ENCODE data around the gene ADAMTS12.
"Not testable (repeated sequence)": the region's sequence is repeated elsewhere in the genome, so short reads cannot be mapped to it uniquely, and the experiment has no call there.

ADAMTS12 gene, protein sequence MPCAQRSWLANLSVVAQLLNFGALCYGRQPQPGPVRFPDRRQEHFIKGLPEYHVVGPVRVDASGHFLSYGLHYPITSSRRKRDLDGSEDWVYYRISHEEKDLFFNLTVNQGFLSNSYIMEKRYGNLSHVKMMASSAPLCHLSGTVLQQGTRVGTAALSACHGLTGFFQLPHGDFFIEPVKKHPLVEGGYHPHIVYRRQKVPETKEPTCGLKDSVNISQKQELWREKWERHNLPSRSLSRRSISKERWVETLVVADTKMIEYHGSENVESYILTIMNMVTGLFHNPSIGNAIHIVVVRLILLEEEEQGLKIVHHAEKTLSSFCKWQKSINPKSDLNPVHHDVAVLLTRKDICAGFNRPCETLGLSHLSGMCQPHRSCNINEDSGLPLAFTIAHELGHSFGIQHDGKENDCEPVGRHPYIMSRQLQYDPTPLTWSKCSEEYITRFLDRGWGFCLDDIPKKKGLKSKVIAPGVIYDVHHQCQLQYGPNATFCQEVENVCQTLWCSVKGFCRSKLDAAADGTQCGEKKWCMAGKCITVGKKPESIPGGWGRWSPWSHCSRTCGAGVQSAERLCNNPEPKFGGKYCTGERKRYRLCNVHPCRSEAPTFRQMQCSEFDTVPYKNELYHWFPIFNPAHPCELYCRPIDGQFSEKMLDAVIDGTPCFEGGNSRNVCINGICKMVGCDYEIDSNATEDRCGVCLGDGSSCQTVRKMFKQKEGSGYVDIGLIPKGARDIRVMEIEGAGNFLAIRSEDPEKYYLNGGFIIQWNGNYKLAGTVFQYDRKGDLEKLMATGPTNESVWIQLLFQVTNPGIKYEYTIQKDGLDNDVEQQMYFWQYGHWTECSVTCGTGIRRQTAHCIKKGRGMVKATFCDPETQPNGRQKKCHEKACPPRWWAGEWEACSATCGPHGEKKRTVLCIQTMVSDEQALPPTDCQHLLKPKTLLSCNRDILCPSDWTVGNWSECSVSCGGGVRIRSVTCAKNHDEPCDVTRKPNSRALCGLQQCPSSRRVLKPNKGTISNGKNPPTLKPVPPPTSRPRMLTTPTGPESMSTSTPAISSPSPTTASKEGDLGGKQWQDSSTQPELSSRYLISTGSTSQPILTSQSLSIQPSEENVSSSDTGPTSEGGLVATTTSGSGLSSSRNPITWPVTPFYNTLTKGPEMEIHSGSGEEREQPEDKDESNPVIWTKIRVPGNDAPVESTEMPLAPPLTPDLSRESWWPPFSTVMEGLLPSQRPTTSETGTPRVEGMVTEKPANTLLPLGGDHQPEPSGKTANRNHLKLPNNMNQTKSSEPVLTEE (N-terminal part only)

DNA sequence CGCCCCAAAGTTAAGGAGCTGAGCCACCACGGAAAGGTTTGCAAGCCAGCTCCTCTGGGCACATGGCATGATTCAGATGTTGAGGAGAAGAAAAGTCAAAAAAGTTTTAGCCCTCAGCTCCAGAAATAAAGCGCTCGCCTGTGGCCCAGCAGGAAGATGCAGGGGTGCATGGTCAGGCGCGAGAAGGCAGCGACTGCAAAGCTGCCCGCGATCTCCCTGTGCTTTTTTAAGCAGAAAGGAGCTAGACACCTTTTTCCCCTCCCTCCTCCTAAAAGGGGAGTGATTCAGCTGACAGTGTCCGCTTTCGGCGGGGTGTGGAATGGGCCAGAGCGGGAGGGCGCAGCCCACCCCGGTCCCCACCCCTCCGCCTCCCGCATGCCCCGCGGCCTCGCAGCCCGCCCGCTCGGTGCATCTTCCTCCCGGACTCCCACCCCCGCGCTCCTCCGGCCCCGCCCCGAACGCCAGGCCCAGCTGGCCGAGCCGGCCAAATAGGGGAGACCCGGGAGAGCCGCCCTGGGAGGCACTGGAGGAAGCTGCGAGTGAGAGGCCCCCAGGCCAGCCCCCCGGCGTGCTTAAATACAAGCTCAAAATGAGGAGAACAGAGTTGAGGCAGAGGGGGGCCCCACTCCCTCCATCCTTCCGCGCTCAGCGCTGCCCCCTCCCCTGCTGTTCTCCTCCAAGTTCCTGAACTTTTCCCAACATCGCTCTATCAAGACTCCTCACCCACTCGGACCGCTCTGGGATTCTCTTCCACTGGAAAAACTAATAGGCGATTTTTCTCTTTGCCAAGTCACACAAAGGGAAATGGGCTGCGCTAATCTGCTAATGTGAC is at the start of gene ADAMTS12:
TSS of gene ADAMTS12 (minus strand) at position 203 of the 832 bp plus-strand sequence. CDS start at position 69, 134 bp downstream.
- peak; percentile 36 for DNase-seq (ENCODE audit: low read depth)

DNA sequence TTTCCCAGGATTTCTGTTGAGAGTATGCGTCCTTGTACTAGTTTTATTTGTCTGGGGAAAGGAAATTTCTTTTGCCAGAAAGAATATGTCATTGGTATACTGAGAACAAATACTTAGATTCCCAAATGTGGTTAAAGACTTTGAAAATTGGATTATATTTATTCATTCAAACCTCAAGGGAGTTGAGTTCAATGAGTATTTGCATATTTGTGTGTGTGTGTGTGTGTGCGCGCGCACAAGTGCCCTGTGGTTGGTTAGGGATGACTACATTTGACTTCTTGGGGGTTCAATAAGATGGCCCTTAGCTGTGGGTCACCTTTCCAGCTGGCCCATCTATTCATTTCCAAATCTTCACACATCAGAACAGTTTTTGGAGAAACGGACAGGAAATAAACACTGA is 49.3 kb upstream of the ADAMTS12 start:
- no peak for DNase-seq (ENCODE audit: low read depth)

DNA sequence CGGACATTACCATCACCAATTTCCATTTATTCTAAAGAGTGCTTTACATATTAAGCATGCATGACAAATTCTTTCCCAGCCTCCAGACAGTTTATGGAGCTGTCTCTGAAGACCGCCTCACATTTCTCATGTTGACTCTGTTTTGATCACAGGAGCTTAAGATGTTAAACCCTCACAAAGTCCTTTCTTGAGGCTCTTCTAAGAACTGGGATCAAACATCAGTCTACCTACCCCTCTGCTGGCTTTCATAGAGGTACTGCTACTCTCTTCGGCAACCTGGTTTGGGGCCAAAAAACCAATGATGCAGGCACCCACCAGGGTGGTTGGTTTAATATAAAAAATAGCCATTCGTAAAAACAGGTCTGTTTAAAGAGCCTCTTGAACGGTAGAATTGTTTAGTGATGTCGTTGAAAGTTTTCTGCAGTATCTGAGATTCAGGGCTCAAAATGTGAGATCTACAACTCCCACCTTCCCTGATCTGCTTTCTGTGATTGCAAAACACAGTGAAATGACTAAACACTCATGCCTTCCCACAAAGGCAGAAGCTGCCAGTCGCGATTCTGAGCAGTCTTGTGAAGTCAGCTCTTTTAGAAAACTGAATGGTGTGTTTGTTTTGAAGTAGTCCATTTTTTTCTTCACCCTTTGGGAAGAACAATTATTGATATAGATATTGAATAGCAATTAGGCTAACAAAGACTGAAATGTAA is 47.9 kb upstream of the ADAMTS12 start:
- DNase-seq (ENCODE audit: low read depth), result peak; percentile 34

DNA sequence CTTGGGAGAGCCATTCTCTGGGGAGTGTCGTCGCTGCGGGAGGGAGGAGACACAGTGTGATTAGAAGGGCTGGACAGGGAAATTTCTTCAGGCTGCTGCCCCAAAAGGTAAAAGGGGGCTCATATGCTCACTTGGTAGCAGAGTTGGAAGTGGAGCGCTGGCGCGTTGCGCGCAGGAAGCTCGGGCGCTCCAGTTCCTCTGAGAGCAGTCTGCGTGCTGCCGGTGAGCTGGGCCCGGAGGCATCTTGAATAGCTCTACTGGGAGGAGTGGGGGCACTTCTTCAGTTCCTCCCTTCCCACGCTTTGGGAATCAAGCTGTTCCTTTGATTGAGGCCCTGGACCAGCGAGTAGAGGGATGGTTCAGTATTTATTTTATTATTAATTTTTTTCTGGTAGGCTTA is 47.1 kb upstream of the ADAMTS12 start:
- no peak for DNase-seq (ENCODE audit: low read depth)

DNA sequence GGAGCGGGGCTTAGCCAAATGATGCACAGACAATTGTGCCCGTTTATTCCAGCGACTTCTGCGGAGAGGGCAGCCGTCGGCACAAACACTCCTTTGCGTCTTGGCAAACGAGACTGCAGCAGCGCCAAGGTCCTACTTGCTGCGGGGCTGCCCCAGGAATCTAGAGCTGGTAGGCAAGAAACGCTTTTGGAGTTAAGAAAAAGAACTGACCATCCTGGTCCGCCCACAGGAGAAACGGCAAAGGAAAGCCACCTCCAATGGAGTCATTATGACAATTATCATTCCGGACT is 46.7 kb upstream of the ADAMTS12 start:
- DNase-seq (ENCODE audit: low read depth), result no peak

DNA sequence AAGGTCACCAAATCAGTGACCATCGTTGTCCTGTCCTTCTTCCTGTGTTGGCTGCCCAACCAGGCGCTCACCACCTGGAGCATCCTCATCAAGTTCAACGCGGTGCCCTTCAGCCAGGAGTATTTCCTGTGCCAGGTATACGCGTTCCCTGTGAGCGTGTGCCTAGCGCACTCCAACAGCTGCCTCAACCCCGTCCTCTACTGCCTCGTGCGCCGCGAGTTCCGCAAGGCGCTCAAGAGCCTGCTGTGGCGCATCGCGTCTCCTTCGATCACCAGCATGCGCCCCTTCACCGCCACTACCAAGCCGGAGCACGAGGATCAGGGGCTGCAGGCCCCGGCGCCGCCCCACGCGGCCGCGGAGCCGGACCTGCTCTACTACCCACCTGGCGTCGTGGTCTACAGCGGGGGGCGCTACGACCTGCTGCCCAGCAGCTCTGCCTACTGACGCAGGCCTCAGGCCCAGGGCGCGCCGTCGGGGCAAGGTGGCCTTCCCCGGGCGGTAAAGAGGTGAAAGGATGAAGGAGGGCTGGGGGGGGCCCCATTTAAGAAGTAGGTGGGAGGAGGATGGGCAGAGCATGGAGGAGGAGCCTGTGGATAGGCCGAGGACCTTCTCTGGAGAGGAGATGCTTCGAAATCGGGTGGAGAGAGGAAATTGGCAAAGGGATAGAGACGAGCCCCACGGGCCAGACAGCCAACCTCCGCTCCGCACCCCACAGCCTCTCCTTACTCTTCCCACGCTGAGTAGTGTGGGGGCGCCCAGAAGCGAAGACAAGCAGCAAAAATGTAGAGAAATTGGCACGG is 46.1 kb upstream of the ADAMTS12 start:
- DNase-seq (ENCODE audit: low read depth), result no peak

DNA sequence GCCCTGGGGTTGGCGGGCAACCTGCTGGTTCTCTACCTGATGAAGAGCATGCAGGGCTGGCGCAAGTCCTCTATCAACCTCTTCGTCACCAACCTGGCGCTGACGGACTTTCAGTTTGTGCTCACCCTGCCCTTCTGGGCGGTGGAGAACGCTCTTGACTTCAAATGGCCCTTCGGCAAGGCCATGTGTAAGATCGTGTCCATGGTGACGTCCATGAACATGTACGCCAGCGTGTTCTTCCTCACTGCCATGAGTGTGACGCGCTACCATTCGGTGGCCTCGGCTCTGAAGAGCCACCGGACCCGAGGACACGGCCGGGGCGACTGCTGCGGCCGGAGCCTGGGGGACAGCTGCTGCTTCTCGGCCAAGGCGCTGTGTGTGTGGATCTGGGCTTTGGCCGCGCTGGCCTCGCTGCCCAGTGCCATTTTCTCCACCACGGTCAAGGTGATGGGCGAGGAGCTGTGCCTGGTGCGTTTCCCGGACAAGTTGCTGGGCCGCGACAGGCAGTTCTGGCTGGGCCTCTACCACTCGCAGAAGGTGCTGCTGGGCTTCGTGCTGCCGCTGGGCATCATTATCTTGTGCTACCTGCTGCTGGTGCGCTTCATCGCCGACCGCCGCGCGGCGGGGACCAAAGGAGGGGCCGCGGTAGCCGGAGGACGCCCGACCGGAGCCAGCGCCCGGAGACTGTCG is 45.4 kb upstream of the ADAMTS12 start:
- DNase-seq (ENCODE audit: low read depth), result no peak

DNA sequence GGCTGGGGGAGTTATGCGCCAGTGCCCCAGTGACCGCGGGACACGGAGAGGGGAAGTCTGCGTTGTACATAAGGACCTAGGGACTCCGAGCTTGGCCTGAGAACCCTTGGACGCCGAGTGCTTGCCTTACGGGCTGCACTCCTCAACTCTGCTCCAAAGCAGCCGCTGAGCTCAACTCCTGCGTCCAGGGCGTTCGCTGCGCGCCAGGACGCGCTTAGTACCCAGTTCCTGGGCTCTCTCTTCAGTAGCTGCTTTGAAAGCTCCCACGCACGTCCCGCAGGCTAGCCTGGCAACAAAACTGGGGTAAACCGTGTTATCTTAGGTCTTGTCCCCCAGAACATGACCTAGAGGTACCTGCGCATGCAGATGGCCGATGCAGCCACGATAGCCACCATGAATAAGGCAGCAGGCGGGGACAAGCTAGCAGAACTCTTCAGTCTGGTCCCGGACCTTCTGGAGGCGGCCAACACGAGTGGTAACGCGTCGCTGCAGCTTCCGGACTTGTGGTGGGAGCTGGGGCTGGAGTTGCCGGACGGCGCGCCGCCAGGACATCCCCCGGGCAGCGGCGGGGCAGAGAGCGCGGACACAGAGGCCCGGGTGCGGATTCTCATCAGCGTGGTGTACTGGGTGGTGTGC is 44.7 kb upstream of the ADAMTS12 start, which contains the start of gene RXFP3:
TSS of gene RXFP3 (plus strand) at position 6 of the 636 bp plus-strand sequence. CDS start at position 361, 355 bp downstream.
- no peak for DNase-seq (ENCODE audit: low read depth)

DNA sequence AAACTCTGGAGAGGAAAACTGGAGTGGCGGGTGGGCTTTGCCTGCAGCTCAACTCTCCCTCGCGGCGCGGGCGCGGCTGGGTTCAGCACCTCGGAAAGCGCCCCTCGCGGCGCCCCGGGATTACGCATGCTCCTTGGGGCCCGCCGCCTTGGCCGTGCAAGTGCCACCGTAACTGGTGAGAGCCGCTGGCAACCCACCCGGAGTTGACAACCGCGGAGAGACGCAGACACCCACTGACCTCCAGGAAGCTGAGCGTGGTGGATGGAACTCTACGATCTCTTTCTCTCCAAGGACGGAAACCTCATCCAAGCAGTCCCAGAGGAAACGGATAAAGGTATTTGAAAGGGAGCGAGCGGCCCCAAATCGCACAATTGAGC is 44.2 kb upstream of the ADAMTS12 start:
- DNase-seq (ENCODE audit: low read depth), result no peak

DNA sequence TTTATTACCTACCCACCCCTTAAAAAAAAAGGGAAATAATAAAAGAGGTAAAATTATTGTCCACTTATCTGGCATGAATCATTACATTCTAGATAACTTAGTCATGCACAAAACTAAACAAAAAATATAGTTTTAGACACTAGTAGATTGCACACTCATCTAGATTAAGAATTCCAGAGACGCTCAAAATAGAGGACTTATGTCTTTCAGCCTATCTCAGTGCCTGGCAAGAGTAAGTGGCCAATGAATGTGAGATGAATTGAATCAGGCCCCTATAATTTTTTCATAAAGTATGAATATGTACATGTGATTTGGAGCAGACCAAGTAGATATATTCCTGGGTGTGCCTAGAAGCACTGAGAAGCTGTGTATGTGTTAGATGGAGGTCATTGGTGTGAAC is 42.4 kb upstream of the ADAMTS12 start:
- DNase-seq (ENCODE audit: low read depth), result peak; percentile 43

DNA sequence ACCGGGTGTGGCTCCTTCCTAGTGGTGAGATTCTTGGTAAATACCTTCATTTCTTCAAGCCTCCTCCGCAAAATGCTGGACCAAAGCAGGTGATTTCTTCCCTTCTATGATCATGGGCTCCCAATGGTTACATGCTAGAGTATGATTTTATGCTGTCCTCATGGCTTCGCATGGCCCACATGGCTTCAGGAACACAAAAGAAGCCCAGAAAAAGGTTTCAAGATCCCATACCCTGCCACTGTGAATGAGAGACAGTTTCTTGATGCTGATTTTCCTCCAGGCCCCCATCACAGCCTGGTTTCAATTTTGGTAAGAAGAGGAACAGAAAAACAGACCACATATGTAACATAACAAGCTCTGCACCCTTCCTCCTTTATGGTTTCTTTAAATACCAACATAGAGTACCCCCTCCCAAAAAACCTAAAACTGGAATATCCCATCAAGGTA is 42.0 kb upstream of the ADAMTS12 start:
- no peak for DNase-seq (ENCODE audit: low read depth)

DNA sequence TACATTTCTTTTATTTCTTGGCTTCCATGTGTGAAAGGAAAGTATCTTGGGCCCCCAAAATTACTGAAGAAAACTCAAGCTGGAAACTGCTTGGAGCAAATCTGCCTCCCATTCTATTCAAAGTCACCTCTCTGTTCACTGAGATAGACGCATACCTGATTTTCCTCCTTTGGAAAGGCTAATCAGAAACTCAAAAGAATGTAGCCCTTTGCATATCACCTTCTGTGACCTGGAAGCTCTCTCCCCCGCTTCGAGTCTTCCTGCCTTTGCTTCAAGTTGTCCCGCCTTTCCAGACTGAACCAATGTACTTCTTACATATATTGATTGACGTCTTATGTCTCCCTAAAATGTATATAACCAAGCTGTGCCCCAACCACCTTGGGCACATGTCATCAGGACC is 39.3 kb upstream of the ADAMTS12 start:
- DNase-seq (ENCODE audit: low read depth), result no peak

DNA sequence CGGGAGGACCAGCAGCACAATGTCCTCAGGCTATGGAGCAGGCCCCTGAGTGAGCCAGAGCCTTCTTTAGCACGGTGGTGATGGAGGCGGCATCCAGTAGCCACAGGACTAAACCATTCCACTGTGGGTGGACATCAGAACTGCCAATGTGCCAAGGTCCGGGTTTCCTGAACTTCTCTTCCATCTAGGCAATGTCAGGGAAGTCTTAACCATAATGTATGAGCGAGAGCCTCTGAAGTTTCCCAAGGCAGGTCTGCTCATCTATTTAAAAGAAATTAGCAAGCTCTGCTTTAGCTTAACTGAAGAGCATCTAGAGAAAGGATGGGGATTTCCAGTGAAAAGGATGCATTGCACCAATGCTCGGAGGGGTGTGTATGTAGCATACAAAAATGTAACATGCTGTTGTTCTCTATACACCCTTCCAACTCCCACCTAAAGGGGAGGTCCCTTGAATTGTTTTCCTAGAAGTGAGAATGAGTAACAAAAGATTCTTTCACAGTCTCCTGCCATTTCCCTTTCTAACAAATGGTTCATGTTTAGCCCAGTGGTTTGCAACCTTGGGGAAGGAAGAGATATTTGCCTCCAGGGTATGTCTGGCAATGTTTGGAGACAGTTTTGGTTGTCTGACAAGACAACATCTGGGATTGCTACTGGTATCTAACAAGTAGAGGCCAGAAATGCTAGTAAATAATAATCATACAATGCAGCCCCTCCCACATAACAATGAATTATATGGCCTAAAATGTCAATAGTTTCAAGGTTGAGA is 38.3 kb upstream of the ADAMTS12 start:
- DNase-seq (ENCODE audit: low read depth), result no peak

DNA sequence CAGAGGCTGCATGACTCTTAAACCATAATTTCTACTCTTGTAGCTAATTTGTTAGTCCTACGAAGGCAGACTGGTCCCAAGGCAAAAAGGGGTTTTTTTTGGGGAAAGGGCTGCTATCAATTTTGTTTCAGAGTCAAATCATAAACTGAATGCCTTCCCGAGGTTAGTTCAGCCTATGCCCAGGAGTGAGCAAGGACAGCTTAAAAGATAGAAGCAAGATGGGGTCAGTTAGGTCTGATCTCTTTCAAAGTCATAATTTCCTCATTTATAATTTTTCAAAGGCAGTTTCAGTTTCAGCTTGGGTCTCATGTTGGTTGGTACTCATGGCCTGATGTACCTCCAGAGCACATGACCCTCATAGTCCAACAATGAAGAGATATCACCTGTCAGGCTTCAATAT is 36.5 kb upstream of the ADAMTS12 start:
- DNase-seq (ENCODE audit: low read depth), result no peak

DNA sequence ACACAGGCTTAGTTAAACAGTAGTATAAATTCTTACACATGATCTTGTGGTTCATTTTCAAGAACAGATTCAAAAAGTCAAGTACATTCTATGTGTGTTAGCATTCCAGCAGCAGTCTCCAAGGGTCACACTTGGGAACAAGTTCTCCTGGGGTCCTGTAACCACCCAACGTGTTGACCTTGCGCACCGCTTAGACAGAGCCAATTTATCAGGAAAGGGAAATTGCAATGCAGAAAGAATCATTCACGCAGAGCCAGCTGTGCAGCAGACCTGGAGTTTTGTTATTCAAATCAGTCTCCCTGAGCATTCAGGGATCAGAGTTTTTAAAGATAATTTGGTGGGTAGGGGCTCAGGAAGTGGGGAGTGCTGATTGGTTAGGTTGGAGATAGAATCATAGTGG is 35.9 kb upstream of the ADAMTS12 start:
- no peak for DNase-seq (ENCODE audit: low read depth)

DNA sequence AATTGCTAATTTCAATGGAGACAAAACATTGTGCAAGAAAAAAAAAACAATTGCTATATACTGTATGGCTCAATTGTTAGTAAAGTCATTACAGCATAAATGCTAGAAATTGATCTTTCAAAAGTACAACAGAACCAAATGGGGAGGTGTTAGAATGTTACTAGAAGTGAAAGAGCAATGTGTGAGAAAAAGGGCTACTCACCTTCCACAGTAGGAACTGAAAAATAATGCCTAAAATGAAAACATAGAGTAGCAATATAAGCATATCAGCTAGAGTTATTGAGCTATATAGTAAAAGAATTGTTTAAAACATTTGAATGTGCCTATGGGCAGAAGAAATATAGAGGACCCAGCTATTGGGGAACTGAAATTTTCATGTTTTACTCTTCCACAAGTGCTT is 33.5 kb upstream of the ADAMTS12 start:
- DNase-seq (ENCODE audit: low read depth), result no peak

DNA sequence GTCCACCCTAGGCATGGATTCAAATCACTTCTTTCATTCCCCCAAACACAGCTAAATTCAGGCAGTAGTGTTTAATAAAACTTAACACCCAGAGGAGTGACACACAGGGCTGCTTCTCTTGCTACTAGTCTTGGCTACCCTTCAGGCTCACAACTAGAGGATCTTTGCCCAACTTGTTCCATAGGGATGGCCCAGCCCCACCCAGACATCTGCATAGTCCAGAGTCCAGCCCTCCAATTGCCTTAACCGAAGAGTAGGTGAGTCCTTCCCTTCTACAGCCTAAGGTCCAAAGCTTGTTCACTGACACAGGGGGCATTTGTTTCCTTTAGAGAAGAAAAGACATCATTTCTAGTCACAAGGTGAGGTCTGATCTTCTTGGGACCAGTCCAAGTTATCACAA is 29.2 kb upstream of the ADAMTS12 start:
- DNase-seq (ENCODE audit: low read depth), result no peak

DNA sequence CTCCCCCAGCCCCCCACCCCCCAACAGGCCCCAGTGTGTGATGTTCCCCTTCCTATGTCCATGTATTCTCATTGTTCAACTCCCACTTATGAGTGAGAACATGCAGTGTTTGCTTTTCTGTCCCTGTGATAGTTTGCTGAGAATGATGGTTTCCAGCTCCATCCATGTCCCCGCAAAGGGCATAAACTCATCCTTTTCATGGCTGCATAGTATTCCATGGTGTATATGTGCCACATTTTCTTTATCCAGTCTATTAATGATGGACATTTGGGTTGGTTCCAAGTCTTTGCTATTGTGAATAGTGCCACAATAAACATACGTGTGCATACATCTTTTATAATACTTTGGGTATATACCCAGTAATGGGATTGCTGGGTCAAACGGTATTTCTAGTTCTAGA is 23.1 kb upstream of the ADAMTS12 start:
- not testable (repeated sequence) for DNase-seq (ENCODE audit: low read depth)

Data from non-pigmented ciliary epithelial cell (primary cell).